Cortex of kidney (tissue), 1 donor: ENCODE measurements around the gene ERP44.
"Not testable (repeated sequence)": the region's sequence is repeated elsewhere in the genome, so short reads cannot be mapped to it uniquely, and the experiment has no call there.

Source experiments
- DNase-seq: peaks from one replicate; lab custom pipeline; 2025; lab: John Stamatoyannopoulos, UW

The ERP44 gene

DNA sequence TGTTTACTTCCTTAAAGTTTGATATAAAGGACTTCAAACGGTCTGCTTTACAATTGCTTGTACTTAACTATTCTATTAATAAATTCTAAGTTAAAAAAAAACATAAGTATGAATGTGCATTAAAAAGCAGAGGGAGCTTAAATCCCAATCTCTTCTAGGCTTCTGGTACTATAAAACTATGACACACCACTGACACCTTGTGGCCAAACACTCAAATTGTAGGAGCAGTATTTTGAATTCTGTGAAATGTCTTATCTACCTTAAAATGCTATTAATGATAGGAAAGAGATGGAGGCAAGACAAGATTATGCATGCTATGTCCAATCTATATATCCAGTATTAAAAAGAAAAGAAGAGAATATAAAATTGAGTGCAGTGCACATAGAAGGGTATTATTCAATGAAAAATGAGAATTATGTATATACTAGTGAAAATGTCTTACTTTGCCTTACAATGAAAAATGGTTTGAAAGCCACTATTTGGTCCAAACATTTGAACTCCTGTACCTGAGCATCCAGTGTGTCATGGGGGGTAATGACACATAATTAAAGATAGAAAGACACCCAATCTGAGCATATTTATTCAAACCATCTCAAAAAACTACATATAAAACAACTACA is 87.6 kb downstream of the ERP44 start:
- no peak for DNase-seq

DNA sequence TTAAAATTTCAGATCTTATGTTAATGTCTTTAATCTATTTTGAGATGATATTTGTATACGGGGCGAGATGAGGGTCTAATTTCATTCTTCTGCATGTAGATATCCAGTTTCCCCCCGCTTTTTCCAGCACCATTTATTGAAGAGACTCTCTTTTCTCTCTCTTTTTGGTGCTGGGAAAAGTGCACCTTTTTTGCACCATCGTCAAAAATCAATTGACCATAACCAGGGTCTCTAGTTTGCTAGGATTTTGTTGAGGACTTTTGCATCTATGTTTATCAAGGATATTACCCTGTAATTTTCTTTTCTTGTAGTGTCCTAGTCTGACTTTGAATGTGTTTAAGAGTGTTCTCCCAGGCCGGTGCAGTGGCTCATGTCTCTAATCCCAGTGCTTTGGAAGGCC is 99.0 kb downstream of the ERP44 start:
- DNase-seq, result no peak

DNA sequence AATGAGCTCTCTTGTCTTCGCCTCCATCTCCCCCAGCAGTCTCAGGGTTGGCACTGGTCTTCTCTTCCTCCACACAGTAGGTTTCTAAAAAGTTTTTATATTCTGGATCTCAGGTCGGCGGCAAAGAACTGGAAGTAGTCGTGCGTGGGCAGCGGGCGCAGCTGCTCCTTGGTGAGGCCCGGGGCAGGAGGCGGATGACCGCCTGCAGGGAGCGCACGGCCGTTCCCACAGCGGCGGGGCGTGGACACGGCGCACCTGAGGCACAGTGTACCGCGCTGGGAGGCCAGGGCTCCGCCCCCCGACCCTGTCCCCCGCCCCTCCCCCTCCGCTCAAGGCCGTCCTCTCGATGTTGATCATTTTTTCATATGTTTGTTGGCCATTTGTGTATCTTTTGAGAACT is 99.9 kb downstream of the ERP44 start:
- DNase-seq, result no peak

DNA sequence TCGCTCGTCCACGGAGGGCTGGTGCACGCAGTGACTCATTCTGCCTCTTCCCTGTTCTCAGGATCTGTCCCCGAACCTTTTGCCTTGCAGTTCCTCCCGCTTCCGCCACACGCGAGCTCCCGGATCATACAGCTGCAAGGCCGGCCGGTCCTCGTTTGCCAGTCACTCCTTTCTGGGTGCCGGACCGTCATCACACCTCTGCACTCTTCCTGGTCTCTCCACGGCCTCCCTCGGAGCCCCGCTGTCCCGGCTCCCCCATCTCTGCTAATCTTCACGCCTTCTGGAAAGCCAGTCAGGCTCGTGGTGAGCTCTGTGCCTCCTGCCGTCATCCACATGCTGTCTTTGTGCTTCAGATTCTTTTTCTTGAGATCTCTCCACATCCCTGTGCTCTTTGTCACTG is 100.5 kb downstream of the ERP44 start:
- no peak for DNase-seq

DNA sequence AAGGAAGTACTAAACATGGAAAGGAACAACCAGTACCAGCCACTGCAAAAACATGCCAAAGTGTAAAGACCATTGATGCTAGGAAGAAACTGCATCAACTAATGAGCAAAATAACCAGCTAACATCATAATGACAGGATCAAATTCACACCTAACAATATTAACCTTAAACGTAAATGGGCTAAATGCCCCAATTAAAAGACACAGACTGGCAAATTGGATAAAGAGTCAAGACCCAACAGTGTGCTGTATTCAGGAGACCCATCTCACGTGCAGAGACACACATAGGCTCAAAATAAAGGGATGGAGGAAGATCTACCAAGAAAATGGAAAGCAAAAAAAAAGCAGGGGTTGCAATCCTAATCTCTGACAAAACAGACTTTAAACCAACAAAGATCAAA is 108.3 kb downstream of the ERP44 start:
- DNase-seq, result not testable (repeated sequence)

DNA sequence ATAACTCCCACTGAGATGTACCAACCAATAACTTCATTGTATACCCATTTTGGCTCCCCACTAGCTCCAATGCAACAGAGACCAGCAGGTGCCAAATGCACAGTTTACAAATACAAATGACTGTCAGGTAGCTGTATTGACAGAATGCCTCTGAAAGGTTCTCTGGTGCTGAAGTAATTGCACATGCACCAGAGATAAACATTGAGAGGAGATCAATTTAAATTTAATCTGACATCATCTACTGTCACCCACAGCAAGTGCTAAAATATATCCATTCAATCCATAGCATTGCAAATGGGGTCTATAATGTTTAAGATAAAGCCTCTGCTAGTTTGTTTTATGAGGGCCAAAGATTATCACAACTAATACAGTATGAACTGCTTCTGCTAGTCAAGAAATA is 112.2 kb downstream of the ERP44 start:
- DNase-seq, result no peak

DNA sequence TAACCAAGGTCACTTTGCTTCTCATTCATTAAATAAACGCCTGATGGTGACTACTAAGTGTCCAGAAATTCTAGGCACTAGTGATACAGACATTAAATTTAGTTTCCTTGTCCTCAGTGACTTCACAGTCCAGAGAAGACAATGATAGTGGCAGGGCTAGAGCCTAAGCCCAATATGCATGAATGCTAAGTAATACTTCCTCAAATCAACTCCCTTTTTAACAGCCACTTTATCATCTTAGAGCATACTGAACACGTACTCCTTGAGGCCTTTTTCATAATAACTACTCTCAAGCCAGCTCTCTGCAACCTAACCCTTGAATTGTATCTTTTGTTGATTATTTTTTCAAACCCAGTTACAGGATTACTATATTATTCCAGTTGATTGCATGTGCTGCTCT is 118.2 kb downstream of the ERP44 start:
- DNase-seq, result no peak

DNA sequence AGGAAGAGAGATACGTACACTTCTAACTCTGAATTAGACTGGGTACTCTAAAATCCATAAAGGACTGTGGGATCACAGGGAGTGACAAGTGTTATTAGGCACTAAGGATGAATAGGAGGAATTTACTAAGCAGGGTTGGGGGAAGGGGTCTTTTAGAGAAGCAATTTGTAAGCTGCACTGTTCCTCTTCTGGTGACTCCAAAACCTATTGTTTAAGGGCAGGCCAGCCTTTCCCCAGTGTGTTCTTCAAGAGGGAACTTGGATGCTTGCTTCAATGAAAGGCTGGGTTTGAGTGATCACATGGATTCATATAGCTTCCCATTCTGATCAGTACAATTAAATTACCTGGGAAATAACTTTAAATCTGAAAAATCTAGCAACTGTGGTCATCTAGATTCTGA is 120.6 kb downstream of the ERP44 start:
- no peak for DNase-seq

DNA sequence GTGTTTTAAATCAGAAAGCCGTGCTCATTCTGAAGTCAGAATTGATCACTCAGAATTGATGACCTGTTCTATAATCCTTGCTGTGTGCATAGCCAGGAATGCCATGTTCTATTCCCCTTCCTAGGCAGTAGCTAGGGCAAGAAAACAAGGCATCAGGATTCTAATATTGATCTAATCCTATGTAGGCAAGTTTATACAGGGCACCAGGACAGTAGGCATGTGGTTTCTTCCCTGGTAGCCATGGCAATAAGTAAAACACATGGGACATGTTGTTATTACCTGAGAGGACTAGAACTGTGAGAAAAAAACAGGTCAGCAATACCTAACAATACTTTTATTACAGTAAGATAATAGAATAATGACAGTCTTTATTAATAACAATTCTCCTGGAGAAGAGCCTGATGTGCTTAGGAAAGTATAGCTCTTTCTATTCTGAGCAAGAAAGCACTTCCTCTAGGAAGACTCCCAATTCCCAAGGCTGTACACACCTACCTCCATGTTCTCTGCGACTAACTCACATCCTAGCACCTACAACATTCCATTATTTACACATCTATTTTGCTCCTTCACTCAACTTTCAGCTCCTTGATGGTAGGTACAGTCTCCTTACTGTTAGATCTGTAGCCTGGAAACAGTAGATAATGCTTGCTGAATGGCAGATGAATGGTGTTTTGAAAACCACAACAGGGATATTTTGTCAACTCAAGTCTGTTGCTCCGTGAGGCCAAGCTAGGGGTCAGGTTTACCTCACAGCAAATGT is 121.6 kb downstream of the ERP44 start:
- no peak for DNase-seq

DNA sequence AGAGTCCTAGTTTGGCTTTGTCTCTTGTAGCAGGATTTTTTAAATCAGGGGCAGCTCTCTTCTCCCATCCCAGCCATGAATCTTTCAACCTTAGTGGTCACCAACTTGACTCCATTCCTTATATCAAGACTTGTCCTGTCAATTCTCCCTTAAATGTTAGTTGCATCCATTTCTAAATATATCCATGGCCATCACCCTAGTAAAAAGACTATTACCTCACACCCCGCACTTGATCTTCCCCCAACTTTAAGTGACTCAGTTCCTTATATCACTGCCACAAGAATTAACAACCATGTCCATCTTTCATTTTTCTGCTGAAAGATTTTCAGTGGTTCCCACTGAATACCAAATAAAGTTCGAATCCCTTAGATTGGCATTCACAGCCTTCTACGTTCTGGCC is 125.3 kb downstream of the ERP44 start:
- DNase-seq, result no peak

DNA sequence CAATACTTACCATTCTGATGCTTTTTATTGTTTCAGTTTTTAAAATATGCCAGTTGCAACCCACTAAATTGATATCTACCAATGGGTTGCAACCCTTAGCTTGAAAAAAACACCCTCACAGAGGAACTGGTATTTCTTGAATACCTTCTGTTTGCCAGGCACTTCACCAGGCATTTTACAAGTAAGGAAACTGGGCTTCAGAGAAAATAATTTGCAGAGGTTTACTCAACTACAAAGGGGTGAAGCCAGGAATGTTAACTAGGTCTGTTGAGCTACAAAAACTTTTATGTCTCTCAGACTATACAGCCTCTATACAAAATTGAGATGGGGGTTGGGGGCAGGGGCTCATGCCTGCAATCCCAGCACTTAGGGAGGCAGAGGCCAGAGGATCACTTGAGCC is 127.4 kb downstream of the ERP44 start:
- DNase-seq, result no peak

DNA sequence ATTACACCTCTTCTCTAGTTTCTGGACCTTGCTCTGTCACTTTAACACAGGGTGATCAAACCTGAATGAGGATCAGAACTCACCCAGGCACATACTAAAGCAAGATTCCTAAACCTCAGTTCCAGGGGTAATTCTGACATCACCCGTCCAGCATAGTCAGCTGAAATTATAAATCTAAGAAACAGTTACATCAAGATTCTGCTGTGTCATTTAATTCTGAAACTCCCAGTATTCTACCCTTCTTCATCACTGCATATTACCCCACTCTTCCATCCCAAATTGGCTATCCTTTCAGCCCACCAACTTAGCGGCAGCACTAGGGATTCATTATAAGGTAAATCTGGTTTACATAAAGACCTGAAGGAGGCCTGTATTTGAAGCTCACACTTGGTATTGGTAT is 128.3 kb downstream of the ERP44 start:
- DNase-seq, result no peak

DNA sequence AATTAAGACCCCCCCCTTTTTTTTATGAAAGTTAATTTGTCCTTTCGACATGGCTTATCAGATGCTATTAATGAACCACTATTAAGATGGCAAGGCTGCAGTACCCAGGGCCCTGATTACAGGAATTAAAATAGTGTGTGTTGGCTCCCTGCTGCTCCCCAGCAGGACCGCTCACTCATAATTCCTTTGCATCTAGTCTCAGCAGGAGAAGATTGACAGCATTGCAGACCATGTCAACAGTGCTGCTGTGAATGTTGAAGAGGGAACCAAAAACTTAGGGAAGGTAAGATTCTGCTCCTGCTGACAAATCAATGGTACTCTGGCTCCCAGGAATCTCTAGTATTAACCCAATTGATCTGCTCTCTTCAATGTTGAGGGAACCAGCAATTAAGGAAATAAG is 131.3 kb downstream of the ERP44 start:
- DNase-seq, result no peak

DNA sequence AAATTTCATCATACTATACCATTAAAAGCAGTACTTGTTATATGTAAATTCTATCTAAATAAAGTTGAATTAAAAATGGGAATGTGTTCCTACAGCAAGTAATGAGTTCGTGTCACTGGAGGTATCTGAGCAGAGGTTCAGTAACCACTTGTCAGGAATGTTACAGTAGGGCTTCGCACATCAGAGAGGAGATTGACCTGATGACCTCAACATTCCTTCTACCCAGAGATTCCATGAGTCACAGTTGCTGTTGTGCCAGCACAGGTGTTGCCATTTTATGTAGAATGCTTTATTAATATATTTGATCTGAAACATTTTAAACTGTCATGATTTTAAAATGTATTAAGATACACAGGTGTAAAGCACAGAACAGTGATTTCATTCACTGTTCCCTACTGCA is 132.1 kb downstream of the ERP44 start:
- DNase-seq, result no peak

DNA sequence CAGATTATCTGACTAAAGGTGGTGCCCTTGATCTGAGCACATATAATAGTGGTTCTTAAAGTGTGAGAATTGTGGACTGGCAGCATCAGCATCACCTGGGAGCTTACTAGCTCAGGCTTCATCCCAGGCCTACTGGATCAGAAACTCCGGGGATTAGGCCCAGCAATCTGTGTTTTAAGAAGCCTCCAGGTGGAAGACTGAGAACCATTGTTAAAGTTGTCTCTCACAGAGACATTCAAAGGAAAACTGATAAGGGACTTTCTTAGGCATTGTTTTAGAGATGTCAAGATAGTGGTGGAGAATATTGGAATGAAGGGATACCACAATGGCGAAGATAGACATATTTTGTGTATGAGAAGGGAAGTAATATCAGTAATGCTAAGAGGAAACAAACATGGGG is 132.8 kb downstream of the ERP44 start:
- DNase-seq, result no peak

DNA sequence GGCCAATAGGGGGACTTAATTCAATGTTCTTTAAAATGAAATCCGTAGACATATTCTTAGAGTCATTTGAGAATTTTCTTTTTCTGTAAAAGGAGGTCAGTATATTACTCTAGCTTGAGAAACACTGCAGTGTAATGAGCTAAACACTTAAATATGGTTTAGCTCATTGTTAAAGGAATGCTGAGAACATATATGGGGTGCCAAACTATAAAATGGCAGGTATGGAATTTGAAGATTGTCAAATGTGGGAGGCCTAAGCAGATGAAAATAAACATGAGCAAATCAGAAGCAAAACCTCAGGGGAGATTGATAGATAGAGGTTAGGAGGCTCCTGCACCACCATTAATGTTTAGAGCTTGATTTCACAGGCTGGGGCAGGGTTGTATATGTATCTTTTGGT is 134.5 kb downstream of the ERP44 start:
- DNase-seq, result no peak

DNA sequence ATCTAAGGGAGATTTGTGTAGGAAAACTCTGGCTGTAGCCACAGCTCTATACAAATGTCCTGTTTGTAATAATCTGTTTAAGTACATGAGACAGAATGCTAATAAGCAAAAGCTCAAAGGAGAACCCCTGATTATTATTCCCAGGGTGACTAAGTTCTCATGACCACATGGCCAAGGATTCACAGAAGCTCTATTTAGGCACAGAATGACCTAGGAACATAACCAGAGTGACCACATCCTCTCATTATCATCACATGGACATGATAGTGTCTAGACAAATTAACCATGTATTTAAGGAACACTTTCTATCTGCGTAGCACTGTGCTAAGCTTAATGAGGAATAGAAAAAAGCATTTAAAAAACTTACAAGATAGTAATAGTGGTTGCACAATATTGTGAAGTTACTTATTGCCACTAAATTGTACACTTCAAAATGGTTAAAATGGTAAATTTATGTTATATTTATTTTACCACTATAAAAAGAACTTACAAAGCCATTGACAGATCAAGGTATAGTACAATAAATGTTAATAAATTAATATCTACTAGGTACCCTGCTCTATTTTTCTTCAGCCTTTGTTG is 136.0 kb downstream of the ERP44 start:
- DNase-seq, result no peak

DNA sequence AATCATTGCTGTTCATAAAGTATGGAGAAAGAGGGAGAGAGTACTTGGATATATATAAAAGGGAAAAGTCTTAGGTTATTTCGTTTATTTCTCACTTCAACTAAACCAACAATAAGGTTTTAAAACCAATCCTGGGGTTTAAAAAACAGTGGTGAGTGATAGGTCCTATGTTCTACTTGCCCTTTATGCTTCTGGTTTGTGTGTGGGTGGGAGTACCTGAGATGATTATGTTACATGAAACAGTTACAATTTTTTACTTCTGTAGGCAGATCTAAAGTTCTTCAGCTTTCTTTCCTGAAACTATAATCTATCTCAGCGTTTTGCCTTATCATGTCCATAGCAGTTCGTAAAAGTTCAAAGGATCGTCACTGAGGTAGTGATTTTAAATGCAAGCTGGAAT is 143.2 kb downstream of the ERP44 start:
- no peak for DNase-seq

DNA sequence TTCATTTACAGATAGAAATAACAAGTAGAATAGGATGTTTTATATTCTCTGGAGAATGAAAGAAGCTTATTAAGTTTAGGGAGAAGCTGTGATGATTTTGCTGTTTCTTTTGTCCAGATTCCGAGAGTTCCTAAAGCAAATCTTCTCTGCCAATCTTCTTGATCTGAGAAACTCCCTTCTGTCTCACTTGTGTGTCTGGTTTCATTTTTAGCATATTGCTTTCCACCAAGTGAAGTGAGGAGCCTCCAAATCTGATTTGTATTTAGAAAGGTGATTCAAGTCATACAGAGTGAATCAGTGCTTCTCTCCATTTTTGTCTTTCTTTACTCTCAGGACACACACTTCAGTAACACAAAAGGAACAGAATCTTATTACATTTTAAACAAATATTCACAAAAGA is 144.0 kb downstream of the ERP44 start:
- no peak for DNase-seq

DNA sequence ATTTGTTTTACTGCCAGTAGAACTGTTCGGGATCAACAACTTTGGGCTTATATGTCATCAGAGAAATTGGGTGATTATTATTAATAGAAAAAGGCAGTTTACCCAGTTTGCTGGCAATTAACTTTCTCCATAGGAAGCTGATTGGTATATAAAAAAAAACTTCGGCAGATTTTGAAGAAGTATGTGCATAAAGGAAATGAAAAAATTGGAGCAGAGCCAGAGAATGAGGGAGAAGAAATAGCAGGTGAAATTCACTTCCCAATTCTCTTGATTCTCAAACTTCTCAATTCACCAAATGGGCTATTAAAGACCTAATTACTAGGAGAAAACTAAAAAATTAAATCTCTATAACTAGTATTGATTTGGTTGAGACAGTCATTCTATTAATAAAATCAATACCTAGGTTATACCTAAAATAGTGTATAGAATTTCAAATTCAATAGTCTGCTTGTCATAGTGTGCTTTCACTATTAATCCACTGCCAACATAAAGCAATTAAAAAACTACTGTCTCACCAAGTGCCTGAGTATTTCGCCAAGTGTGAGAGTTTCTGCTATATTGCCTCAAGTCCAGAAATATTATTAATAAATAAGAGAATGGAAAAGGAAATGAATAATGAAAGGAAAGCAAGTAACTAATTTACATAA is 144.8 kb downstream of the ERP44 start:
- no peak for DNase-seq

DNA sequence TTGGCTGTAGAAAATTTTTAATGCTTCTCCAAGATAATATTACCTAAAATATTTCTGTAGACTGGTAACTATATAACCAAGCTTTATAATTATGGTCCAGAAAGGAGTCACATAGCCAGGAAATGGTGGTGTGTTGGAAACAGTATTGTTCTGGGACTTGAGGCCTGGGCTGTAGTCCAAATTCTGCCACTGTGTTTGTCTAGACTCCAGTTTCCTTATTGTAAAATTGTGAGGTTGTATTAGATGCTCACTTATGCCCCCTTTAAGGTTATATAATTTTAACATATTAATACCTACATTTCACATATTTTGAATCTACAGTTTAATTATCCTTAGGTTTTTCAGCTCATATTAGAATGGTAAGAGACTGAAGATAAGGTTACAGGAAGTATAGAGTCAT is 149.9 kb downstream of the ERP44 start:
- DNase-seq, result no peak

DNA sequence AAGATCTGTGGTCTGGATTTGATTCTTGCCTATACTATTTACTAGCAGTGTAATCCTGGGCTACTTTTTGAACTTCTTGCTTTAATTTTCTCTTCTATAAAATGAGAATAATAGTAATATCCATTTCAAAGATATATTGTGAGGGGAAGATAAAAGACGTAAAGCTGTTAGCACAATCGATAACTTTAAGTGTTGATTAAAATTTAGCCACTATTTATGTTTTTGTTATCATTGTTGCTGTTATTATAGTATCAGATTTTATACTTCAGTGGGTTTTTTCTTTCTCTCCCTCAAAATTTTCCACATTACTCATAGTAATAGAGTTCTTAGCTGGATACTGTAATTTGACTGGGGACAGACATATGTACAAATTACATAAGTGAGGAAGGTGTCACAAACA is 150.3 kb downstream of the ERP44 start:
- DNase-seq, result no peak

DNA sequence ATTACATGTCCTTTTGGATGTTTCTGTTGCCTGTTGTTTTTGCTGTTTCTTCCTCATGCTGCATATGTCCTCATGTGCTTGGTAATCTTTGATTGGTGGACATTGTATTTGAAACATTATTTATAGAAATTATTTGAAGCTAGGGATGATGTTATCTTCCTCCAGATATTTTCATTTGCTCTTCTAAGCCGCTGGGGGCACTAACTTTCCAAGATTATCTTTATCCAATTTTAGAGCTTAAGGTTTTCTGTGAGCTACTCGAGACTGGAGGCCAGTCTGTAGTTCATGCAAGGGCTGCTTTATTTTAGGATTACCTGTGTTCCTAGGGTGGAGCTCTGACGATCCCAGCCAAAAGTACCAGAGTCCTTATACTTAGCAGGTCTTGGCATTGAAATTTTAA is 151.4 kb downstream of the ERP44 start:
- no peak for DNase-seq
